IPS DF 4.7 (cell line): Measurements from ENCODE around the gene TRMT1.

Experiments
- DNase-seq: peaks from one replicate; pipeline ENCODE4 v3.0.0-alpha.2; 2013; ENCODE audit warnings: low spot score; ENCODE audit errors: extremely low read depth

The TRMT1 gene

DNA sequence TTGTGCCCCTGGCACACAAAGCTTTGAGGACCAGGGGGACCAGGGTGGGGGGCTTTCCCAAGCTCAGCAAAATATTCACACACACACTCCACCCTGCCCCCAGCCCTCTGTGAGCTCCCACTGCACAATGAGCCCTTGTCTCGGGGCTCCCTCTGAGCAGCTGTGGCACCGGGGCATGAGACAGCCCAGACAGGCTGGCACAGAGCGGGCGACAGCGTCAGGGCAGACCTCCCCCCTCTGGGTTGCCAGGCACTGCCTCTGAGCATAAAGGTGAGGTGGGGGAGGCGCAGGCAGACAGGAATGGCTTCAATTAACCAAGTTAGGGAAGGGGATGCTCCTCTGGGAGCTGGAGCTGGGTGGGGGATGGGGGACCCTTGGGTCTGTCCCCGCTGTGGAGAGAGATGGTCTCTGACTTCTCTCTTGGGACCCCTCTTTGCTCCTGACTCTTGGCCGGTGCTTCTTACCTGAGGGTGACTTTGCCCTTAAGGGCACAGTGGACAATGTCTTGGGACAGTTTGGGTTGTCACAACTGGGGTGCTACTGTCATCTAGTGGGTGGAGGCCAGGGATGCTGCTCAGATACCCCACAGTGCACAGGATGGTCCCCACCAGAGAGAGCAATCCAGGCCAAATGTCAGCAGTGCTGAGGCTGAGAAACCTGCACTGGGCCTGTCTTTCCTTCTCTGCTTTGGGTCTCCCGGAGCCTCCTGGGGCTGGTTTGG is 44.2 kb downstream of the TRMT1 start:
- no peak for DNase-seq

DNA sequence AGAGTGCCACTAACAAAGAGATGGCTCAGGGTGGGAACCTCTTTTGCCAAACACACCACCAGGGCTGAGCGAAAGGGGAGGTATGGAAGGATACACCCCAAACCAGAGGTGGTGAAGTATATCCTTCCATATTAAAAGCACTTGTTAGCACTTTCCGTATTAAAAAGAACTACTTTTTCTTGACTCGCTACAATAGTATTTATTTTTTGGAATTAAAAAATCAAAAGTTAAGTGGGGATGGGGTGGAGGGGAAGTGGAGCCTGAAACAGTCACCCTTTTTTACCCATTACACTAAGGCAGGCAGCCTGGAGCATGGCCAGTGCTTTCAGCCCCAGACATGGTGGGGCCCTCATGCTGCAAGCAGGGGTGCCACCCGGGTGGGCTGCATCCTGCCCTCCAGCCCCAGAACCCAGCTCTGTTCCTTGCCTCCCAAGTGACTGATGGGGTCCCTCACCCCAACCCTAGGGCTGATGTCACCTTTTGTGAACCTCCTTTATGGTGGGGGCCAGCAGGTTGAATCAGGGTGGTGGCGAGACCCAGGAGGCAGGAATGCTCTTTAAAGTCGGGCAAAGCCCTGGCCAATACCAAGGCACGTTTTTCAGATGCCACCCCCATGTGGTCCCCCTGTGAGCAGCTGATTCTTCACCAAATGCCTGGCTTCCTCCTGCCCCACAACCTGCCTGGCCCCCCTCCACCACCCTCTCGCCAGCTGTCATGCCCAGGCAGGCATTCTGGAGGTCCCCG is 44.9 kb downstream of the TRMT1 start:
- DNase-seq: no peak

DNA sequence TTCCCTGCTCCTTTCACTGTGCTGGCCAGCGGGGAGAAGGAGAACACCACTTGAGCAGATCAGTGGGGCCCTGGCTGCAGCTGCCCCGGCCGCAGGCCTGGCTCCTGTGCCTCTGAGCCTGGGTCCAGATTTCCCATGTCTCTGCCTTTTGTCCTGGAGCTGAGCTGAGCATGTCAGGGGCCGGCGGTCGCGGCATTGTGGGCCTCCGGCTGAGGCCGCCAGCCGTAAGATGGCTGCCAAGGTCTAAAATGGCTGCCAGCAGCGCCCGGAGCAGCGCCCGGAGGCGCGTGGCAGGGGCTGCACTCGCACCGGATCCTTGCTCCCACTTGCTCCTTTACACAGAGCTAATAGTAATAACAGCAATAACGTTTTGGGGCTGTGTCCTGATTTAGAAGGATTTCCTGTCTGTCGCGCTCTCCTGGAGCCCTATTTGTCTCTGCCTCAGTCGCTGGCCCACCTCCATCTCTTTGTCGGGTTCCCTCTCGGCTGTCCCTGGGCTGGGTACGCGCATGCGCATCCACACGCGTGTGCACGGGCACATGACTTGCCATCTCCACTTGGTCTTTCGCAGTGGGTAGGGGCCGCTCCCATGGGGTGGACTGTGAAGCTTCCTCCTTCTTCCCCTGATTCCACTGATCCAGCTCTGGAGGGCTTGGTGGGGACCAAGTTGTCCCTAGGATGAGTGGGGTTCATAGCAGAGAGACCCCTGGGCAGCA is 46.0 kb downstream of the TRMT1 start:
- no peak for DNase-seq

DNA sequence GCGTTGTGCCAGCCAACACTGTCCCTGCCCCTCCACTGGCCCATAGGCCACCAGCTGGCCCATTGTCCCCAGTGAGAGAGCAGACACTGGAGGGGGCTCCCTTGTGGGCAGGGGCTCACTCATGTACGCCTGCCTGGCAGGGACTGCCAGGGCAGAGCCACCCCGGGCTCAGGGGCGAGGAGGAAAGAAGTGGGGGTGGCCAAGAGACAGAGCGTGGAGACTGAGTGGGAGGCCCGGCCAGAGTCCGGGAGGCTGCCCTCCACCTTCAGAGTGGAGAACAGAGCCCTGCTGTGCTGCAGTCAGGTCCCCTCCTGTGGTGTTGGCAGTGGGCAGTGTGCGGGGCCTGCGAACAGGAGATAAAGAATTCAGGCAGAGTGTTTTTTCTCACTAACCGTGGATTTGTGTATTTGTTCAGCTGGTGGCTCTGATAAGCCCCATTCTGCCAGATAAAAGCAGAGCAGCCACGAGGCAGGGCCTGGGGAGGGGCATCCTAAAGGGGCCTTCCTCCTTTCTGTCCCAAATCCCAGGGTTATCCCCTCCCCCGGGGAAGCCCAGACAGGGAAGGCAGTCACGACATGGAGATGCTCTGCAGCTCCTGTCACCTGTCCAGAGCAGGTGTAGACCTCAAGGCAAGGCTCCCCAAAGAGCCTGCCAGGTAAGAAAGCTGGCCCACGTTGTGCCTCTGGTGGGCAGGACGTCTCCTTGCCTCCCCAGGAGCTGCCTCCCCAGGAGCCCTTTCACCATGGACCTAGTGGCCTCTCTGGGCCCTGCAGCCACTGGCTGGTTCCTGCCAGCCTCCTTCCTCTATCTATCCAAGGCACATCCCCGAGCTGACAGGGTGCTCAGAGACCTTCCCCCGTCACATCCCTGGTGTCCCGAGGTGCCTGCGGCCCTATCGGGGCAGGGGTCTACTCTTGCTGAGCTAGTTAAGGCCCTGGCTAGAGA is 46.9 kb downstream of the TRMT1 start:
- DNase-seq: no peak

DNA sequence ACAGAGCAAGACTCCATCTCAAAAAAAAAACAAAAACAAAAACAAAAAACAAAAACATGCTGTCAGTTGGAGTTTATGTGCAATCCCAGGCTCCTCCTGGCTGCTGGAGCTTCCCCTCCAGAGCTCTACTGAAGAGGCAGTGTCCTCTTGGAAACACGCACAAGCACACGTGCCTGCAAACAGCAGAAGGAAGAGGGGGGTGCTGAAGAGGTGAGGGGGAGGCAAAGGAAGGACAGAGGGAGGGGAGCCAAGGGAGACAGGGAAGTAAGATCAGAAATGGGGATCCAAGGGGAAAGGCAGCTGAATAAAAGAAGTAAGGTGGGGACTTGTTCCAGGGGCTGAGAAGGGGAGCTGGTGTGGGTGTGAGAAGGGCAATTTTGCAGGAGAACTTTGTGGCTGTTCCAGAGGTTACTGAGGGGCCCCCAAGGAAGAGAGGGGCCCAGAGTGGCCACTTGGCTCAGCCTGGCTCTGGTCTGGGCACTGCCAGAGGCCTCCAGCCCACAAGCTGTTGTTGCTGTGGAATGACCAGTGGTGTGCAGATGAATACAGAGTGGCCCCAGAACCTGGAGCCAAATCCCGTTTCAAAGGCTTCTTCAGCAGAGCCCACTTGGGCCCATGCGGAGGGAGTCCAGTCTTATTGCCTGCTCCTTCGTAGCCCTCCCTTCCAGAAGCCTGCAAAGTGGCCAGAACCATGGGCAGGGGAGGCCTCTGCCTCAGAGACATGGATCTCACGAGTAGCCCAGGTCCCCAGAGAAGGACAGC is 48.3 kb downstream of the TRMT1 start:
- no peak for DNase-seq

DNA sequence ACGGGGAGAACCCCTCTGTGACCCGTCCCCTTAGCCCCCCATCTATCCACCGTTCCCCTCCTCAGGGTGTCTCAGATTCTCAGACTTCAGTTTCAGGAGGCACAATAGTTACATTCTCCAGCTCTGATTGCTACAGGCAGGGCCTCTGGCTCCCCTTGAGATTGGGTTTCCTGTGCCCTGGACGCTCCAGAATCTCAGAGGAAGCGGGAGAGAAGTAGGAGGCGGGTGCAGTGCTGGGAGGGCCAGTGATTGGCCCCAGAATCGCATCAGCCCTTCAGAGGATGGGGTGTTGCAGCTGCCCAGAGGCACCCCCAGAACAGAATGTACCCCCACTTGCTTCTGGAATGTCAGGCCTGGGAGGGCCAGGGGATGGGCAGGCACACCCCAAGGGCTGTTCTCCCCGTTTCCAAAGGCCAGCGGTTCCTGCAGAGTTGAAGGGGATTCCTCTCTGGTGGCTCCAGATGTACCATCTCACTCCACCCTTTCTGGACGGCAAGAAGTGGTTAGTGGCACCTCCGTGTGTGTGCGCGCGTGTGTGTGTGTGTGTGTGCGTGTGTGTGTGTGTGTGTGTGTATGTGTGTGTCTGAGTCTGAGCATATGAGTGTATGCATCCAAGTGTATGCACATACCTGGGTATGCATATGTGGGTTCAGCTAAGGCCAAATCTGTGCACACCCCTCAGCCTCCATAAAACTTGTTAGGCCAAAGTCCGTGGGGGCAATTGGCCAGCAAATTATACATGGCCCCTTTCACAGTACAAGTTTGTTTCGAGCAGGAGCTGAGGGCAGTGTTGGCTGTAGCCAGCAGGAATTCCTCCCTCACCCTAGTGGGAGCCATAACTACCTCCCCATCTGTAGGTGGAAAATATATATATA is 49.4 kb downstream of the TRMT1 start:
- DNase-seq: no peak

DNA sequence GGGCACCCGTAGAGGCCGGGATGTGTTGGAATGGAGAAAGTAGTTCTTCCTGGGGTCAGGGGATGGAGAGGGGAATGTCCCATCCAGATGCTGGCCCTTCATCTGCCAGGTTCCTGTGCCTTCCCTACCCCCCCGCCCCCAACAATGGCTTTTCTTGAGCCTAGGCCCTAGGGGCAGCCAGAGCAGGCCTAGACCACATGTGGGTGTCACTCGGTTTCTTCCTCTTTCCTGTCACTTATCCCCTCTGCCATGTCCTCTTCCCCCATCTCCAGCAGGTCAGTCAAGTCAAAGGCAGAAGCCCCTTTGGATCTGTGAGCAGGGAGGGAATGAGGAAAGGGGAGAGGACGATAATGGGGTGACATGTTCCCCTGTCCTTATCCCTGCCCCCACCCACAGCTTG is 50.3 kb downstream of the TRMT1 start:
- DNase-seq: no peak

DNA sequence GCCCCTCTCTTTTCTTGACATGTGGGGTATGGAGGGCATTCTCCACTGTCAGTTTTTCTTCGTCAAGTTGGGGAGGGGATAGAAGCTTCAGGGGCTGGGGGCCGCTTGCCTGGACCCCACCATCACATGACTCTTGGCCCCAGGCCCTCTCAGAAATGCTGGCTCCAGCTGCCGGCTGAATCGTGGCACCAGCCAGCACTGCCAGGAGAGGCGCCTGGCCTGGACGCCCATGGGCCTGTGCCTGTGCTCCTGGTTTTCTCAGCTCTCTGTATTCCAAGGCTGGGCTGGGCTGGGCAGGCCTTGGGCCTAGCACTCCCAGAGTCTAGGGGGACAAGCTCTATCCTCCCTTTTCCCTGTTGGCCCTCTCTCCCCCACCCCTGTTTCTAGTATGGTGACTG is 52.4 kb downstream of the TRMT1 start:
- no peak for DNase-seq

DNA sequence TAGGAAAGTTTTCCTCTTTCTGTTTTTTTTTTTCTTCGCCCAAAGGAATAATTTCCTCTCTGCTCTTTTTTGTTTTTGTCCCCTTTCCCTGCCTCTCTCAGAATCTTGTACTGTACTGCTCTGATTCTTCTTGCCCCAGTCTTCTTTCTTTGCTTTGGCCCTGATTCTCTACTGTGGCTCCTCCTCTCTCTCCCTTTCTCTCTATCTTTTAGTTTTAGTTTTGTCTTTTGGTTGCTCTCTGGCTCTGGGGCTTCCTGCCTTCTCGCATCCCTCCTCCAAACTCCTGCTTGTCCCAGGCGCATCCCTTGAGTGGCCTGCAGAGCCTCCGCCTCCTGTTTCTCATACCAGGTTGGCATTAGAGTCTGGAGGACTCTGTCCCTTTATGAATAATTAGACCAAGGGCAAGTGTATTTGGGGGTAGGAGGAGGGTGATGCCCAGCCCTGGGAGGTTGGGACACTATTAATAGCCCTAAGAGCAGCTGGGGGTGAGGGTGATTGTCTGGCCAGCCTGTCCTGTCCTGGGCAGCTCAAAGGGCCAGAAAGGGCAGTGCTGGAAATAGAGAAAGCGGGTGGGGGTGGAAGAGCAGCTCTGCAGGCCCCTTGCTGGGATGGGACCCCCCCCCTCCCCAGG is 53.0 kb downstream of the TRMT1 start:
- no peak for DNase-seq

DNA sequence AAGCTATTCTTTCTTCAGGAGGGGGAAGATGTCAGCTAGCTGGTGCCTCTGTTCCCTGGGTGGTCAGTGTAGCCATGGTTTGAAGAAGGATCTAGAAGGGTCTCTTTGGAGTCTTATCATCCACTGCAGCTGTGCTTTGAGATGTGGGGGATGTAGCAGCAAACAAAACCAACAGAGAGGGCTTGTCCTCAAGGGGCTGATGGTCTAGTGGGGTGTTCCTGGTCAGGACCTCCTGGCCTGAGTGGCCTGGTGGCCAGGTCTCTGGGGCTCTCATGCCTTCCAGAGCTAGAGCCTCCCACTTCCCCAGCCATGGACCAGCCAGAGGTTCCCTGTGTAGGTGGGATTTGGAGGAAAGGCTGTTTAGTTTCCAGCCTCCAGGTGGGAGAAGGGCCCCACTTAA is 54.2 kb downstream of the TRMT1 start:
- no peak for DNase-seq

DNA sequence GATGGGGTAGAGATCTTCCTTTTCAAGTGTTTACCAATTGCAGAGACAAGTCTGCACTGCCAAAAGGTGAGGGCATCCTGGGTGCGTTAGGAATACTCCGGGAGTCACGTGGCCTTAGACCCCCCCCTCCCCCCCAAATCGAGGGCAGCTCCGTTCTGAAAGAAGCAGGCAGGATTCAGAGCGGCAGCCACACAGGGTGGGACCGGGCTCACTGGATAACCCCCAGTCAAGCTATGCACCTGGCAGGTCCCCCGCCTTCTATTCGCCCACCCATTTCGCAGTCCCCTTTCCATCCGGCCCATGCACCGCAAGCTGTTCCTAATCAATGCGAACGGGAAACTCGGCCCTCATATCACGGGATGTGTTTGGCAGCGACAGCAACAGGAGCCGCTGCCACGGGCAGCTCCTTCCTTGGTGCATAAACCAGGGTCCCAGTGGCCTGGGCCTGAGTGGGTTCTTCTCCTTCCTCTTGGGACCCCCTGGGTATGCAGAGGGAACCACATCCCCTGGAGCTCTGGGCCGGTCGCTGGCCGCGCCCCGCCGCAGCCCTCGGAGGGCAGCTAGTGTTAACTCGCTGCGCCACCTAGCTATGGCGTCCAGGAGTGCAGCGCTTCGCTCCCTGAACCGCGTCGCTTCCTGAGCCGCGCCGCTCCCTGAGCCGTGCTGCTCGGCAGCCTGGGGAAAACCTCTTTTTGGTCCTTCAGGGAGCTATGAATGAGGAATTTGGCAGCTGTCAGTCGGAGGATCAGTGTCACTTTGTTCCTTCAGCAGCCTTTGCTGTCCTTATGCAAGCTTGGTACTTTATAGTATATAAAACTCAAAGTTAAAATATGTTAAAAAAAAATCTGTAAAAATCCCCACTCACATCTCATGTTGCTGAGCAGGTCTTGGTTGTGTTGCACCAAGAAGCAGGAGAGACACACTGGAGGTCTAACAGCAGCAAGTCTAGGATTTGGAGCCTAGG is 55.3 kb downstream of the TRMT1 start:
- DNase-seq: peak; percentile 76

DNA sequence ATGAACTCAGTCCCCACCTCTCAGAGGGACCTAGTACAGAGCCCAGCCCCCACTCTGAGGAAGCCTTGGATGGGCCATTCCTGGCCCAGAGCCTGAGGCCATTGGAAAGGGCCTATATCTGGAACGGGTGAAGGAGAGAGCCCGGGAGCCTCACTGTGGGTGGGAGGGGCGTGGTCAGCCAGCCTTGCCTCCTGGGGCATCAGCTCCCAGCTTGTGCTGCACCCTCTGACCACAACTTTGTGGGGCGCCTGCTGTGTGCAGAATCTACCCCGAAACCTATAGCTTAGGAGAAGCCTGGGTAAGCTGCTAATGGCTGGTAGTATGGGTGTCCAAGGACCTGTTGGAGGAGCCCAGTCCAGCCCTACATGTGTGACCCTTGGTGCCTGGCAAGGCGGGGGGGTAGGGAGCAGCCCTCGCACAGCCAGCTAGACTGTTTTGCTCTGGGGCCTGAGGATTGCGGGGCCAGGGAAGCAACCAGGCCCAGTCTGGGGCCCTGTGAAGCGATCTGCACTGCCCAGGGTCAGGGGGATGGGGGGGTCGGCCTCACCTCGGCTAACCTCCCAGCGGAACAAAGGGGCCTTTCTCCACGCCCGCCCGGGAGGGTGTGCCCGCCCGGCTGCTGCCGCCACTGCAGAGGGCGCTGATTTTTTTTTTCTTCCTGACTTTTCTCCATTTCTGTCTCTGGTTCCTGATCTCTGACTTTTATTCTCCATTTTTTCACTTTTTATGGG is 56.1 kb downstream of the TRMT1 start:
- no peak for DNase-seq

DNA sequence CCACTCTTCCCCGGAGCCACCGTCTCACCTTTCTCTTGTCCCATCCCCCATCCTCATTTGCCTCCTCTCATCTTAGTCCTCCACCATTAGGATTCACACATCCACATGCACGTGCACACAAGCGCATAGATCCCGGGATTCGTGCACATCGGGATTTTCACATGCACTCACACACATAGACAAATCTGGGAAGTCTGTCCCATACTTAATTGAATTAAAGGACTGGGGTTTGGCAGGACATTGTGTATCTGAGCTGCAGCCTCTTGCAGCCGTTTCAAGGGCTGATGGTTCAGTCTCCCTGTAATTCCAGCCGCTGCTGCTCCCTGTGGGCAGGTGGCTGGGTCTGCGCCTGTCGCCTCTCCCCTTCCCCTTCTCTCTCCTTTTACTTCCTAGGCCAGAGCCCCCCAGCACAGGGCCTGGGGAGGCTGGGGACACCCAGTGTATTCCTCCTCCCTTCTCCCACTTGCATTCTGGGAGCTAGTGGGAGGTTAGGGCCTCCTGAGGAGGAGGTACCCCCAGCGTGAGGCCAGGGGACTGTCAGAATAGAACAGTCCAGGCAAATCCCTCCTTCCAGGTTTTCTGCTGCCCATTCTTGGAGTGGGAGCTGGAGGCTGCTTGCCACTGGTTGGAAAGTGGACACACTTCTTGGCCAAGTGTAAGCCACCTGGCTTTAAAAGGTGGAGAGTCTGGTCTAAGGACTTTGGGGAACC is 57.4 kb downstream of the TRMT1 start:
- DNase-seq: no peak

DNA sequence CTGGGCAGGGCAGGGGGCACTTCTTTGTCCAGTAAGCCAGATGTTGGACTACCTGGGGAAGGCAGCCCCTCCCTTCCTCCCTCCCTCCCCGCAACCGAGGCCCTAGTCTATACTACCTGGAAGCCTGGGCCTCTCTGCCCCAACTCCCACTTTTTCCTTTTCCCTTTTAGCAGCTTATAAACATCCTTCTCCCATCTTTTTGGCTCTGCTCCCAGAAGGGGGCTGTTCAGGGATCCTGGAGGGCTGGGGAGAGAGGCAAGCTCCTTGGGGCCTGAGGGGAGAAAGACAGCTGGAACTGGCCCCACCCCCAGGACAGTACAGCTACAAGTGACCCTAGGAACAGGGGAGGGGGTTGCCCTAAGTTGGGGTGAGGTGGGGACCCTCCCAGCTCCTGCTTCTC is 58.8 kb downstream of the TRMT1 start:
- DNase-seq: no peak

DNA sequence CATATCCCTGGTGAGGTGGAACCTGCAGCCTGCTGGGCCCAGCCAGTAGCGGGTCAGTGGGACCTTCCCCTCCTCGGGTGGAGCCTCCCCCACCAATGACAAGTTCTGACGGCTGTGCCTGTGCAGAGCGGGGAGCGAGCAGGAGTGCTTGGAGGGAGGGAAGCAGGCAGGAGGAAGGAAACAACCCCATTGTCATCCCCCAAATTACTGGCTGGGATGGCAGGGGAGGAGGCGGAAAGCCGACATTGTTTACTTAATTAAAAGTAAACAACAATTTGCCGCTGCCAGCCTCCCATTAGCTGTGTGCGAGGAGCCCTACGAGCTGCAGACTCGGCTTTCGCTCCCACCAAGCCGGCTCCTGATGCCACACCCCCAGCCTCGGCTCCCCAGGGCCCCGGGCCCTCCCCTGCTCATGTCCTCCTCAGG is 59.4 kb downstream of the TRMT1 start:
- DNase-seq: no peak

DNA sequence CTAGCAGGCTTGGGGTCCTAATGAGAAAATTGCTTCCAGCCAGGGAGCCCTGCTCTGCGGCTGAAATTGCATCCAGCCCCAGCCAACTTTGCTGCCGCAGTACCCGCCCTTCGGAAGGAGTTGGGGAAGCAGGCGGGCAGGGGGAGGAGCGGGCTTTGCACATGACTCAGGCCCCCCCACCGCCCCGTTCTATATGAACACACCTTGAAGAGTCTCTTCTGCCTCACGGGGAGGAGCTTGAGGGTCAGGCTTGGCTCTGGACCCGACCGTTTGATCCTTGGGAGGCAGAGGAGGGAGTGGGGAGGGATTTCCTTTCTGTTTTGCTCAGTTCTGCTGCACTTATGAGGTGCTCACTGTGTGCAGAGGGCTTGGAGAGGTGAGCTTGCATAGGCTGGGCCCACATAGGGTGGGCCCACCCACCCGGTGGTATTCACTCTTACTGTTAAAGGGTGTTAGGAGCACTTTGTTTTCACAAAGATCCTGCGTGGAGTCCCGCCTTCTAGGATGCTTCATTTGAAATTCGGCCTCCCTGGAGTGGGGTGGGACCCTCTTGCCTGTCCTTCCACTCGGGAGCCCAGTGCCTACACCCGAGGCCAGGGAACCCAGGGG is 60.4 kb downstream of the TRMT1 start:
- DNase-seq: no peak
